Endometrial microvascular endothelial cells (primary cell): ENCODE data around the gene RAP1GDS1. TPM values are rescaled to one million over a fixed set of nuclear protein-coding genes. Genes with fewer than 3 reads are reported as not detected.
"Not testable (repeated sequence)": the region's sequence is repeated elsewhere in the genome, so short reads cannot be mapped to it uniquely, and the experiment has no call there.

Experiments
- in situ Hi-C: cut with HindIII; loops from 2 replicates; pipeline ENCODE4 v1.10.0; 2017; ENCODE audit warnings: low sequenced_read_pairs, low pct_unique_long_range_greater_than_20kb; ENCODE audit errors: inconsistent ontology term
- total RNA-seq: library from RNA; depleted of rRNA; stranded (reverse); fragments of >200 nt; gene quantifications from one replicate; pipeline ENCODE4 v1.2.3, GENCODE V29; 2015; ENCODE audit errors: inconsistent ontology term

The RAP1GDS1 gene
- total RNA-seq, 1 donor from 2014 or later = 60.5 TPM

GRCh38 chr4:98394134-98394533 lies 132.9 kb downstream of the RAP1GDS1 start:
- in situ Hi-C loops = no loop called here

DNA sequence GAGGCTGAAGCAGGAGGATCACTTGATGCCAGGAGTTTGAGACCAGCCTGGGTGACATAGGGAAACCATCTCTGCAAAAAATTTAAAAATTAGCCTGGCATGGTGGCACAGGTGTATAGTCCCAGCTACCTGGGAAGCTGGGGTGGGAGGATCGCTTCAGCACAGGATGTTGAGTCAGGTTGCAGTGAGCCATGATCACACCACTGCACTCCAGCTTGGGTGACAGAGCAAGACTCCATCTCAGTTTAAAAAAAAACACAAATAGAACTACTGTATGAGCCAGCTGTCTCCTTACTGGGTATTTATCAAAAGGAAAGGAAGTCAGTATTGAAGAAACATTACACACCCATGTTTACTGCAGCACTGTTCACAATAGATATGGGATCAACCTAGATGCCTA lies 138.7 kb downstream of the RAP1GDS1 start:
- in situ Hi-C loops = no loop called here

DNA sequence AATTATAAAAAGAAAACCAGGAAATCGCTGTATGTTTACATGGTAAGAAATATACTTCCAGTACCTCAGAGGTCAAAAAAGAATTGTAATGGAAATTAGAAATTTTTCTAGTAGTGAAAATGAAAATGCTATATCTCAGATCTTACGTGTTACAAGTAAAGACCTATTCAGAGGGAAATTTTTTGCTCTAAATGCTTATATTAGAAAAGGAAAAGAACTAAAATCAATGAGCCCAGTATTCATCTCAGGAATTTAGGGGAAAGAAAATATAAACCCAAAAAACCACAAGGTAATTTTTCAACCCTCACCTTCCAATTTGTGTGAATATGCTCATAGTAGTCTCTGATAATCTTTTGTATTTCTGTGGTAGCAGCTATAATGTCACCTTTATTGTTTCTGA lies 145.6 kb downstream of the RAP1GDS1 start:
- in situ Hi-C loops = no loop called here

- in situ Hi-C loops = no loop called here
Measured at GRCh38 chr4:98411731-98412130, 150.5 kb downstream of the RAP1GDS1 start.

- in situ Hi-C loops = no loop called here
Measured at GRCh38 chr4:98416844-98417243, 155.7 kb downstream of the RAP1GDS1 start.

- in situ Hi-C loops = not testable (repeated sequence)
Measured at GRCh38 chr4:98420151-98420550, 159.0 kb downstream of the RAP1GDS1 start.

DNA sequence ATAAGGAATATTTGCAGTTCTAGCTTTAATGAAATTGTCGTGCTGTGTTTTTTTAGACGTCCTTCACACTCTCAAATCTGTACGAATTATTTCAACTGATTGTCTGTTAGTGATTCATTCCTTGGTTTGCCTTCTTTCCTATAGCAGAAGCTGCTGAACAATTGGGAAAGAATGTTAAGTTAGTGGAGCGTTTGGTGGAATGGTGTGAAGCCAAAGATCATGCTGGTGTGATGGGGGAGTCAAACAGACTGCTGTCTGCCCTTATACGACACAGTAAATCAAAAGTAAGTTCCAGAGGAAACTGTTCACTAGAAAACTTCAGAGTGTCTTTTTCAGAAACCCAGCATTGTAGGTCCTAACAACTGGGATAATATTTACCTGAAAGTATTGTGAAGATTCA lies 159.9 kb downstream of the RAP1GDS1 start:
- in situ Hi-C loops = no loop called here

GRCh38 chr4:98423009-98423408 lies 161.8 kb downstream of the RAP1GDS1 start:
- in situ Hi-C loops = no loop called here

GRCh38 chr4:98430708-98431403 lies 169.7 kb downstream of the RAP1GDS1 start:
- in situ Hi-C loops = no loop called here

DNA sequence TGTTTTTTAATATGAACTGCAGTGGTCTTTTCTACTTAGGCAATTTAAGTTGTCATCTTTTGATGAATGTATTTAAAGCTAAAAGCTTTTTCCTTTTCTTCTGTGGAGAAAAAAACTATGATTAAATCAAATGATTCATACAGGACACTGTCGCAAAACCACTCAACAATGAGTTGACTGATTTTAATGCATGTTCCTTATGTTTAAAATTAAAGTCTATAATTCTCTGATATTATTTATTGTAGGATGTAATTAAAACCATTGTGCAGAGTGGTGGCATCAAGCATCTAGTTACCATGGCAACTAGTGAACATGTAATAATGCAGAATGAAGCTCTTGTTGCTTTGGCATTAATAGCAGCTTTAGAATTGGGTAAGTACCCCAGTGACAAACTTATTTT lies 172.5 kb downstream of the RAP1GDS1 start:
- in situ Hi-C loops = no loop called here

DNA sequence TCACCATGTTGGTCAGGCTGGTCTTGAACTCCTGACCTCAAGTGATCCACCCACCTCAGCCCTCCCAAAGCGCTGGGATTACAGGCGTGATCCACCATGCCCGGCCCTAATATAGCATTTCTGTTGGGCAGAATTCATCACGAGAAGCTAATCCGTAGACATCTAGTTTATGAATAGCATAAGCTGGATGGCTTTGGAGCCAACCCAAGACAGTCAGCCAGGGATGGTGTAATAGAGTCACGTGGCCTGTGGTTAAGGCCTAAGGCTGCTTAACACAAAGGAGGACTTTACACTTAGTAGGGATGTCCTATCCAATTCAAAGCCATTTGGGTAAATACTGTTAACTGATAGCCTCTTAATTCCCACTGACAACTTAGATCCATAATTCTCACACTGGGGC lies 173.6 kb downstream of the RAP1GDS1 start:
- in situ Hi-C loops = no loop called here

DNA sequence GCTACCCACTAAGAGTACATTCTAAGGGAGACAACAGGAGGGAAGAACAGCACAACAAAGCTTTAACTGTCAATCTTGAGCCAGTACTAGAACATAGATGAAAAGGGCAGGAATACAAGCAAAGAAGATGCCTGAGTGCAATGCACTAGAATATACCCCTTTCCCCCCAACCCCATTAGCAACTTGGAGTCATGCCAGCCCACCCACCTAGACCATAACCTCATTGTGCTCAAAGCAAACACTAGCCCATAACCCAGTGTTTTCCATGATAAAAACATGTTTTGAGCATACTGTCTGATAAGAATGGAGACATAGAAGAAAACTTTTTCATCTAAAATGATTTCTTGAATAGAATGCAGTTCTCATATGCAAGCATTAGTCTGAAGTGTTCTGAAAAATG lies 183.2 kb downstream of the RAP1GDS1 start:
- in situ Hi-C loops = no loop called here

GRCh38 chr4:98446499-98447375 lies 185.6 kb downstream of the RAP1GDS1 start:
- in situ Hi-C loops = no loop called here

DNA sequence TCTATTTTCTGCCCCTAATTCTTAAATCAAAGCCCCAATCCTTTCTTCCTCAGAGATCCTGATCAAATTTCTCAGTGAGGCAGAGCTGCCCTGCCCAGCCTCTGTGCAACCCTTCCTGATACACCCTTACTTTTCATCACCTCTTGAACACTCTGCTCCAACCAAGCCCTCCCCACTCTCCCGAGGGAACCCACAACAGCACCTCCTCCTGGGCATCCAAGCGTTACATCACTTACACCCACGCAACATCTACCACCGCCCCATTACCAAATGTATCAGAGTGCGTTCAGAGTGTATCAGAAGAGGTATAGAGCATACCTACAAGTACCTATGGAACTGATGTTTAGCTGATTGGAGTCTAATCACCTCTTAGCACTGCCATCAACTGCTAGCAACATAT lies 186.5 kb downstream of the RAP1GDS1 start:
- in situ Hi-C loops = no loop called here

- in situ Hi-C loops = no loop called here
Measured at GRCh38 chr4:98448908-98449307, 187.7 kb downstream of the RAP1GDS1 start.

DNA sequence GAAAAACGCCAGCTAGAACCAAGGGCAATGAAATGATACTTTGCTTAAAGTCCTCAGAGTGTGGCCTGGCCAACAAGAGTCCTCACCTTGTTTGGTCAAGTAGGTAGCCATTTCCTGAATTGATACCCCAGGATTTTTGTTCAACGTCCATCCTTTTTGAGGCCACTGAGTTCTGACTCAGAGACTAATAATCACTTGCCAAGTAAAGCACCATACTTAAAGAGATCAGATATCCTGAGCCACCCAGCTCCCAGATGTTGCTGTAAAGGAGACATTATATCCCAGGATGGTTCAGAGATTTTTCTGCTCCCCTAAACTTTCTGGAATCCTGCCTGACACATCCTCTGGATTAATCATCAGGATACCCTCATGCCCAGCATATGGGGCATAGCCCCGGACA lies 190.9 kb downstream of the RAP1GDS1 start:
- in situ Hi-C loops = no loop called here

DNA sequence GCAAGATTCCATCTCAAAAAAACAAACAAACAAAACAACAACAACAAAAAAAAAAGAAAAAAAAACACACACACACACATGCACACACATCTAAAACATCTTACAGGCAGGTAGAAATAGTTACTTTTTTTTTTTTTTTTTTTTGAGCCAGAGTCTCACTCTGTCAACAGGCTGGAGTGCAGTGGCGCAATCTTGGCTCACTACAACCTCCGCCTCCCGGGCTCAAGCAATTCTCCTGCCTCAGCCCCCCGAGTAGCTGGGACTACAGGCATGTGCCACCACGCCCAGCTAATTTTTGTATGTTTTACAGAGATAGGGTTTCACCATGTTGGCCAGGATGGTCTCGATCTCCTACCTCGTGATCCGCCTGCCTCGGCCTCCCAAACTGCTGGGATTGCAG lies 196.2 kb downstream of the RAP1GDS1 start:
- in situ Hi-C loops = not testable (repeated sequence)

- in situ Hi-C loops = not testable (repeated sequence)
Measured at GRCh38 chr4:98461121-98461865, 200.1 kb downstream of the RAP1GDS1 start.

DNA sequence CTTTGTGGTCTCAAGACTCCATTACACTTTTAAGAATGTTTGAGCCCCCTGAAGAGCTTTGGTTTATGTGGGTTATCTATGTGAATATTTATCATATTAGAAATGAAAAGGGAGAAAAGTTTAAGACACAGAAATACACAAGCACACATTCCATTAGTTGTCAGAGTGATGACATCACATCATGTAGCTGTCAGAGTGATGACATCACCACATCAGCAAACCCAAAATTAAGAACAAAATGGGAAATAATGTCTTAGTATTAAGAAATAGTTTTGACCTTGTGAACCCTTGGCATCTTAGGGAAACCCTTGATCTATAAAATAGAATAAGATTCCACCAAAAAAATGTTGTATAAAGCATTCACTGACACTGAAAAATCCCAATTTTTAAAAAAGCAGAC lies 201.3 kb downstream of the RAP1GDS1 start:
- in situ Hi-C loops = no loop called here
